Cardiac muscle cell (in vitro differentiated cells and primary cell): ENCODE data around the gene REM2. TPM values are rescaled to one million over a fixed set of nuclear protein-coding genes. Genes with fewer than 3 reads are reported as not detected.

Source experiments
- DNase-seq, 2 donors: peaks; one replicate each; pipeline versions ENCODE4 v3.0.0 to v3.0.0-alpha.2; 2010 to 2017; ENCODE audit warnings: low read depth in 1 of 2, low spot score in 1 of 2
- H3K27ac ChIP-seq: fragments of 200-600 bp; sonication (generic); 2 replicates; pipeline ENCODE4 v1.5.1; 2016
- H3K27me3 ChIP-seq: fragments of 200-600 bp; sonication (generic); 2 replicates; pipeline ENCODE4 v1.6.0; 2016; ENCODE audit warnings: control low read depth
- H3K36me3 ChIP-seq: fragments of 200-600 bp; sonication (generic); 2 replicates; pipeline ENCODE4 v1.5.1; 2016; ENCODE audit warnings: control low read depth
- H3K4me1 ChIP-seq: fragments of 200-600 bp; sonication (generic); 2 replicates; pipeline ENCODE4 v1.8.1; 2017; ENCODE audit warnings: low read depth, mild to moderate bottlenecking, mixed run types
- H3K4me3 ChIP-seq: fragments of 200-600 bp; sonication (generic); 2 replicates; pipeline ENCODE4 v1.5.1; 2016; ENCODE audit warnings: mild to moderate bottlenecking
- H3K9me3 ChIP-seq: fragments of 200-600 bp; sonication (generic); 2 replicates; pipeline ENCODE4 v1.5.1; 2017; ENCODE audit warnings: low read depth, mild to moderate bottlenecking, control low read depth
- CTCF ChIP-seq: IDR thresholded peaks from 2 replicates; pipeline ENCODE4 v1.5.1; 2012; ENCODE audit warnings: low read depth, mild to moderate bottlenecking, low read length
- polyA plus RNA-seq: library from polyadenylated mRNA; unstranded; fragments of >200 nt; fragmentation: Nextera tagmentation; extraction: Ambion mirVana; gene quantifications from 2 replicates; pipeline ENCODE4 v1.2.1, GENCODE V29; 2016
- total RNA-seq: library from RNA; depleted of rRNA; stranded (reverse); fragments of >200 nt; gene quantifications from 2 replicates; pipeline ENCODE4 v1.2.3, GENCODE V29; 2016

The REM2 gene
- total and polyA plus RNA-seq, 2 experiments from 2014 or later = 2.7 to 5.1 TPM

GRCh38 chr14:22870811-22871223, 12.2 kb upstream of the REM2 start:
- Histone ChIP-seq H3K4me3 (peak overlapping the region; percentile 61), H3K27ac (peak overlapping the region; percentile 90), H3K36me3 (peaks cover 15% of the 10 kb centered on the region), H3K27me3 (no peaks in the 10 kb centered on the region), H3K9me3 (no peaks in the 10 kb centered on the region), H3K4me1 (peaks cover 6% of the 10 kb centered on the region)
- DNase-seq = no peak
- TF ChIP-seq CTCF = no peak

- Histone ChIP-seq H3K4me3 (peak within 1 kb of the TSS; percentile 61), H3K27me3 (no peaks in the 10 kb centered on the region), H3K27ac (peak within 1 kb of the TSS; percentile 90), H3K4me1 (peaks cover 6% of the 10 kb centered on the region), H3K9me3 (no peaks in the 10 kb centered on the region), H3K36me3 (peaks cover 17% of the 10 kb centered on the region)
- DNase-seq = peak; percentile 90 to 97
- no peak for TF ChIP-seq CTCF
These were observed 11.6 kb upstream of the REM2 start, which contains the start of gene LRP10 for GRCh38 chr14:22871224-22872032. LRP10 (plus strand) TSS chr14:22871740; CDS start chr14:22872304, 564 bp downstream.

DNA sequence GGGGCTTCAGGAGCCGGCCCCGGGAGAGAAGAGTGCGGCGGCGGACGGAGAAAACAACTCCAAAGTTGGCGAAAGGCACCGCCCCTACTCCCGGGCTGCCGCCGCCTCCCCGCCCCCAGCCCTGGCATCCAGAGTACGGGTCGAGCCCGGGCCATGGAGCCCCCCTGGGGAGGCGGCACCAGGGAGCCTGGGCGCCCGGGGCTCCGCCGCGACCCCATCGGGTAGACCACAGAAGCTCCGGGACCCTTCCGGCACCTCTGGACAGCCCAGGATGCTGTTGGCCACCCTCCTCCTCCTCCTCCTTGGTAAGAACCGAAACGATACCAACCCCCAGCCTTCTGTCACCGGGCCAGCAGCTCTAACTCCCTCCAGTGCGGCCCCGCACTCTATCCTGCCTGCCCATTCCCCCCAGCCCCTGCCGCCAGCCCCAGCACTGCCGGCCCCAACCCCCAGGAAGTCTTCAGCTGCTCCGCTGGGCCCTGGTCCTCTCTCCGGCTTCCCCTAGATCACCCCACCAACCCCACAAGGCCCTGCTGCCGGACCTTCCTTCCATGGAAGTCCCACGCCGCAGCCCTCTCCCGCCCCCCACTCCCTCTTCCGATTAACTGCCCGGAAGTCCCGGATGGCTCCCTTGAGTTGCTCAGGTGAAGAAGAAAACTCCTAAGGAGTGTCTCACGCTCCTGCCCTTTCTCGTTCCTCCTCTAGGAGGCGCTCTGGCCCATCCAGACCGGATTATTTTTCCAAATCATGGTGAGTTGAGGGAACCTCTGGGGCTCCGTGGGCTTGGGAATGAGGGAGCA, 10.8 kb upstream of the REM2 start:
- Histone ChIP-seq H3K27ac (peak overlapping the region; percentile 90), H3K4me1 (peaks cover 6% of the 10 kb centered on the region), H3K9me3 (no peaks in the 10 kb centered on the region), H3K4me3 (peak overlapping the region; percentile 61), H3K27me3 (no peaks in the 10 kb centered on the region), H3K36me3 (peaks cover 17% of the 10 kb centered on the region)
- peak; percentile 96 for TF ChIP-seq CTCF
- DNase-seq = peak; percentile 85 to 90

- no peaks in the 10 kb centered on the region for H3K27me3 ChIP-seq
- peaks cover 6% of the 10 kb centered on the region for H3K4me1 ChIP-seq
- H3K36me3 ChIP-seq = peaks cover 17% of the 10 kb centered on the region
- TF ChIP-seq CTCF = no peak
- peak overlapping the region; percentile 90 for H3K27ac ChIP-seq
- DNase-seq = no peak
- H3K9me3 ChIP-seq = no peaks in the 10 kb centered on the region
- H3K4me3 ChIP-seq = peak overlapping the region; percentile 61
These were observed 10.0 kb upstream of the REM2 start for GRCh38 chr14:22872833-22873520.

GRCh38 chr14:22875003-22875747, 7.8 kb upstream of the REM2 start:
- Histone ChIP-seq H3K27me3 (no peaks in the 10 kb centered on the region), H3K36me3 (peaks cover 17% of the 10 kb centered on the region), H3K4me3 (no peak overlapping the region), H3K4me1 (peaks cover 6% of the 10 kb centered on the region), H3K9me3 (no peaks in the 10 kb centered on the region), H3K27ac (no peak overlapping the region)
- no peak for DNase-seq
- TF ChIP-seq CTCF = no peak
